Stimulated activated CD4-positive, alpha-beta T cell treated with anti-CD3 and anti-CD28 coated beads, Interleukin-12 subunit alpha, Interleukin-12 subunit beta, amount 100 ng/mL, for 48 hours (primary cell): ENCODE results near the gene TPO.
"Not testable (repeated sequence)": the region's sequence is repeated elsewhere in the genome, so short reads cannot be mapped to it uniquely, and the experiment has no call there.

Source experiments
- DNase-seq, 3 donors: peaks; one replicate each; pipeline ENCODE4 v3.0.0-alpha.2; 2020; ENCODE audit warnings: low read depth in 2 of 3, low spot score in 1 of 3

The TPO gene

DNA sequence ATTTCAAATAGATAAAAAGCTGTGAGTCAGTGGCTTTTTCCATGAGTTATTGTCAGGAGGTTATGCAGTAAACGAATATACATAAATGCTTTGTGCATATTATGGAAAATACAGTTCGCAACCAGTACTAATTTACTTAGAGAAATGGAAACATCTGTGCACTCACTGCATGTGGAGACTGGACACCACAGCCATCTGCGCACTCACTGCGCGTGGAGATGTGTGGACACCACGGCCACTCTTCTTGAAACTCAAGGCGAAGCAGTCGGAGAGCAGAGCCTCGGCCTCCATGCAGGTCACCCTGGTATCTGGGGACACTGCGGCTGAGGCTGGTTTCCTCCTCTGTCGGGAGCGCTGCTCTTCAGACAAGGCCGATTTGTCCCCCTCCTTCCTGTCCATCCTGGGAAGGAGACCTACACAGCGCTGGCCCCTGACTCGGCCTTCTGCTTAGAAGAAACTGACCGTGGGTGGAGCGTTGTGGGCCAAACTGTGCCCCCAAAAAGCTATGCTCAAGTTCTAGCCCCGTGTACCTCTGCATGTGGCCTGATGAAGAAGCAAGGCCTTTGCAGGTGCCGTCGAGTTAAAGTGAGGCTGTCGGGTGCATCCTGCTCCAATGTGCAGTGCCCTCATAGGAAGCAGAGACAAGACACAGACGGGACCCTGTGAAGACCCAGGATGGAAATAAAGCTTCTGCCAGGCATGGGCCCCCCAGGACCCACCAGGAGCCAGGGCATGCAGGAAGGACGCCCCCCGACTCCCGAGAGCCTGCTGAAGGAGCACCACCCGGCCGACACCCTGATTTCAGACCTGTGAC is 88.0 kb downstream of the TPO start:
- no peak for DNase-seq

DNA sequence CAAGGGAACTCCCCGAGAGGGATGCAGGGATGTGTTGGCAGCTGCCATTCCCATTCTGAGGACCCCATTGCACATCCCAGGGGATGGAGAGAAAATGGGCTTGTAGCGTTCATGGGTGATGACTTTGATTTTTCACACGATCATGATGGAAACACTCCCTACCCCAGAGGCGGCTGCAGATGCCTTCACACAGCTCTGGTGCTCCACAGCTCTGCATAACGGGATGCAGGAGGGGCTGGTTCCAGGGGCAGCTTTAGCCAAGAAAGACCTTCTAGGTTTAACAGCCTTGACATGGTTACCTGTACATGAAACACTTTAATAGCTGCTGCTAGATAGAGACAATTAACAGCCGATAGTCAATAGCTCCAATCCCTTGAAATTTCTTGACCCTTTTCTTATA is 88.7 kb downstream of the TPO start:
- no peak for DNase-seq

DNA sequence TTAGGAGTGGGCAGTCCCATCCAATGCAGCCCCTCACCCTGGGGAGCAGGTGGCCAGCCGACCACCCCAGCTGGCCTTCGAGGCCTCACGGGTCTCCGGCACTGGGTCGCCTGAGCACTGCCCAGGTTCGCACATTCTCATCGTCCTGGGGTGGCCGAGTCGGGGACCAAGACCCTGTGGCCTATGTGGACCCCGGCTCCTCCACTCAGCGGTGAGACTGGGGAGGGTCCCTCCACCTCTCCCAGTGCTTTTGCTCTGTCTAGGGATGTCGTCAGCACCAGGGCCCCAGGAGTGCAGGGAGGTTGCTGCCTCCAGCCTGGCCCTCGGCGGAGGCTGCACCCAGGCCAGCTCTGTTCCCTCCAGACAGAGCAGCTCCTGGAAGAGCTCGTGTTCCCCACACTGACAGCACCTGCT is 89.6 kb downstream of the TPO start:
- DNase-seq: no peak

DNA sequence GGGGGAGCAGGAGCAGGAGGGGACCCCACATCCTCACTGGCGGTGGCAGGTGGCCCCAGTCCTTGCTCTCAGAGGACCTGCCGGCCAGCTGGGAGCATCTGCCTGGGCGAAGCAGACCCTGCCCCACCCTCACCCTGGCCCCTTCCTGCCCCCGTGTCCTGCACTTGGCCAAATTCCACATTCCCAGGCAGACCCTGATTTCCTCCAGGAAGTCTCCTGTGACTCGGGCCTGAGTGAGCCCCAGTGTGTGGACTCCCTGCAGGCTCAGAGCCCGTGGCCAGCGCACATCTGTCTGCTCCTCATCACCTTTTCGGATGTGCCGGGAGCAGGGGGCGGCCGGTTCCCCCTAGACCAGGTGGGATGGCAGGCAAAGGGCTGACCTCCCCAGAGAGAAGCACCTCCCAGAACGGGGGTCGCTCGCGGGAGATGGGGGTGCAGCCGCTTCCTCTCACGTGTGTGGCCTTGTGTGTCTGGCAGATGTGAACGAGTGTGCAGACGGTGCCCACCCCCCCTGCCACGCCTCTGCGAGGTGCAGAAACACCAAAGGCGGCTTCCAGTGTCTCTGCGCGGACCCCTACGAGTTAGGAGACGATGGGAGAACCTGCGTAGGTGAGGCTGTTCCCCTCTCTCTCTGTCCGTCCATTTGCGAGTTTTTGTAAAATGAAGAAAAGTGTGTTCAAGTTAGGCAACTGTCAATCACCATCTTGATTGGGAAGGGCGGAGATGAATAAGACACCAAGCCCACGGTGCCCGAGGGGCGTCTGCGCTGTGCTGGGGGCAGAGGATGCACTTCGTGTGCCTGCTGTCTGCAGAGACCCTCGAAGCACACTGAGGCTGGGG is 90.4 kb downstream of the TPO start:
- DNase-seq: no peak

DNA sequence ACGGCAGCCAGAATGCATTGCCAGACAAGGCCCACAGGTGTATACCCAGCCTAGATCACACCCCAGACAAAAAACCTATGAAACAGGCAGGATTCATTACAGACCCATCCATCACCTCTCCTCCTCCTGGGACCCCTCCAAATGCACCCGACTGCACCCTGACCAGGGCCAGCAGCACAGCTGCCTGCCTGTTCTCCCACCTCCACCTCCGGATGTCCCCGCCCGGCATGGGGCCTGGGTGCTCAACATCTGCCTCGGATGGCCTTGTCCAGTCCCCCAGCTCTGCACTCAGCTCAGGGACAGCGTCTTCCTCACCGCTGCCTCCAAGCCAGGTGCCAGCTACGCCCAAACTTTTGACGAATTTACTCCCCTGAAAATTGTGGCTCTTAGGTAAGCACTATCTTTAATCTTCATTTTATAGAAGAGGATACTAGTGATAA is 91.1 kb downstream of the TPO start:
- DNase-seq: no peak

DNA sequence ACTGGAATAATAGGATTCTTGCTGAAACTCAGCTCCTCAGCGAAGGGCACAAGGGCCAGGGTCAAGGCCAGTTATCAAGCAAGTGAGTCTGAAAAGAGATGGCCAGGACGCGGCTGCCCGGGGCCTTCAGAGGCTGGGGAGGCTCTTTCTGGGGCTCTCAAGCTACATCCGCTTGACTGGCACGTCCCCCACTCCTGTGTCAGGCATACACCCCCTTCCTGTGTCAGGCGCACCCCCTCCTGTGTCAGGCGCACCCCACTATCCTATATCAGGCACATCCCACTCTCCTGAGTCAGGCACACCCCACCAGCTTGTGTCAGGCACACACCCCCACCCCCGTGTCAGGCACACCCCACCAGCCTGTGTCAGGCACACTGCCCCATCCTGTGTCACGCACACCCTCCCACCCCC is 91.8 kb downstream of the TPO start:
- no peak for DNase-seq

DNA sequence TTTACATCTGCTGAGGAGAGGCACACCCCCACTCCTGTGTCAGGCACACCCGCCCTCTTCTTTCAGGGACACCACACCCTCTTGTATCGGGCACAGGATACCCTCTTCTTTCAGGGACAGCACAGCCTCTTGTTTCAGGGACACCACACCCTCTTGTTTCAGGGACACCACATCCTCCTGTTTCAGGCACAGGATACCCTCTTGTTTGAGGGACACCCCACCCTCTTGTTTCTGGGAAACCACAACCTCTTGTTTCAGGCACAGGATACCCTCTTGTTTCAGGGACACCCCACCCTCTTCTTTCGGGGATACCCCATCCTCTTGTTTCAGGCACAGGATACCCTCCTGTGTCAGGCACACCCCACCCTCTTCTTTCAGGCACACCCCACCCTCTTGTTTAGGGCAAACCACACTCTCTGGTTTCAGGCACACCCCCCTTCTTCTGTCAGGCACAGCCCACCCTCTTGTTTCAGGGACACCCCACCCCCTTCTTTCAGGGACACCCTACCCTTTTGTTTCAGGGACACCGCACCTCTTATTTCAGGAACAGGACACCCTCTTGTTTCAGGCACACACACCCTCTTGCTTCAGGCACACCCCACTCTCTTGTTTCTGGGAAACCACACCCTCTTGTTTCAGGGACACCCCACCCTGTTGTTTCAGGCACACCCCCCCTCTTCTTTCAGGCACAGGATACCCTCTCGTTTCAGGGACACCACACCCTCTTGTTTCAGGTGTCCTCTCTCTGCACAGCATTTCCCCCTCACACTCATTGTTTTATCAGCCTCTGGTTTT is 96.2 kb downstream of the TPO start:
- DNase-seq: no peak

DNA sequence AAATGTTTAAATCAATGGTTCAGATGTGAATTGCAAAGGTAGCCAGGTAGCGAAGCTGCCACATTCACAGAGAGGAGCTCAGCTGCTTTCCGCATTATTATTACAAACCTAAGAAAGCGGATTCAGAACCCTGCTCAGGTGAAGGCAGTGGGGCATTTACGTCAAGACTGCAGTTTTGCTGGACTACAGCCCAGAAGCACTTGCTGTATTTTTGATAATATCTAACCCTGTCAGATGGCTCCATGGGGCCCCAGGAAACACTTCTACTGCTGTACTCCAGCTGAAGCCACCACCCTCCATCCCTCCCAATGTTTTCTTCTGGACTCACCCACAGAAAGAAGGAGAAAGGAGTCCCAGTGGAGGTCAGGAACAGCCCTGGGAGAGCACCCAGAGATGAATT is 96.9 kb downstream of the TPO start:
- no peak for DNase-seq

DNA sequence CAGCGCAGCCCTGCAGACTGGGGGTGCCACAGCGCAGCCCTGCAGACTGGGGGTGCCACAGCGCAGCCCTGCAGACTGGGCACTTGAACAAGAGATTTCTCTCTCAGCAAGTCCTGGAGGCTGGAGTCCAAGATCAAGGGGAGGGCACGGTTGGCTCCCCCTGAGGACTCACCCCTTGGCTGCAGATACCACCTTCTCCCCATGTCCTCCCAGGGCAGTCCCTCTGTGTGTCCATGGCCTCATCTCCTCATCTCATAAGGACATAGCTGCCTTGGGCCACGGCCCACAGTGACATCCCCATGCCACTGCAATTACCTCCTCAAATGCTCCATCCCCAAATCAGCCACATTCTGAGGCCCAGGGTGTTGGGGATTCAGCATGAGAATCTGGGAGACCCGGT is 98.2 kb downstream of the TPO start:
- no peak for DNase-seq

DNA sequence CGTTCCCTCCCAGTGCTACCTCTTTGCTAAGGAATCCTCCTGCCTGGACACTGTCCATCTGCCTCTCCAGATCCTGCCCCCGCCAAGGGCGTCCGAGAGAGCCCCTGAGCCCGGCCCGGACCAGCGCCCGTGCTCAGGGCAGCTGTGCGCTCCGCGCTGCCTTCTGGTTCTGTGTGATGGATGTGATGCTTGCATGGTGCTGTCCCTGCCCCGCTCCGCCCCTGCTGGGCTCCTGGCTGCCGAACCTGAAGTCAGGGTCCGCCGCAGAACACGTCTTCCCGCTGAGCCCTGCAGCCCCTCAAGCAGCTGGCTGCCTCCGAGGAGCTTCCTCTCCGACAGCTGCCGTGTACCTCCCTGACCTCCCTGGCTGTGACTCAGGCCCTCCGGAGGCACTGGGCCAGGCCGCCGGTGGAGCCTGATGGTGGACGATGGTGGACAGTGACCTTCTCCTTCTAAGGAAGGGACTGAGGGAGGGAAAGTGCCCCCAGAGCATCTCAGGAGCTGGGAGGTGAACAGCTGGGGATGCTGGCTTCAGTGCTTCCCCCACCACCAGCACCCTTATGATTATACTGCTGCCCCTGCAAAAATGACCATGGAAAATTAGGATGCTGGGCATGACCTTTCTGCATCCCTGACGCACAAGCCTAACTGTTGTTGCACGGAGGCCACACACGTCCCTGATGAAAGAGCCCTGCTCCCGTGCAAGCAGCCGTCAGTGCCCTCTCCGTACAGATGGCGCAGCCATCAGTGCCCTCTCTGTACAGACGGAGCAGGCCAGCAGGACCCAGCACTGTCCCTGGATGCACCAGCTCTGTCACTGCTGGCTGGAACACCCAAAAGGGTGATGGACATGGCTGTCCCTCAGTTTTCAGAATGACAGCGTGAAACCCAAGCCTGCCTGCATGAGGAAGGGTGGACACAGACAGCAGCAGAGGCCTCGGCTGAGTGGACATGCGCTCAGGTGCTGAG is 99.3 kb downstream of the TPO start:
- no peak for DNase-seq

DNA sequence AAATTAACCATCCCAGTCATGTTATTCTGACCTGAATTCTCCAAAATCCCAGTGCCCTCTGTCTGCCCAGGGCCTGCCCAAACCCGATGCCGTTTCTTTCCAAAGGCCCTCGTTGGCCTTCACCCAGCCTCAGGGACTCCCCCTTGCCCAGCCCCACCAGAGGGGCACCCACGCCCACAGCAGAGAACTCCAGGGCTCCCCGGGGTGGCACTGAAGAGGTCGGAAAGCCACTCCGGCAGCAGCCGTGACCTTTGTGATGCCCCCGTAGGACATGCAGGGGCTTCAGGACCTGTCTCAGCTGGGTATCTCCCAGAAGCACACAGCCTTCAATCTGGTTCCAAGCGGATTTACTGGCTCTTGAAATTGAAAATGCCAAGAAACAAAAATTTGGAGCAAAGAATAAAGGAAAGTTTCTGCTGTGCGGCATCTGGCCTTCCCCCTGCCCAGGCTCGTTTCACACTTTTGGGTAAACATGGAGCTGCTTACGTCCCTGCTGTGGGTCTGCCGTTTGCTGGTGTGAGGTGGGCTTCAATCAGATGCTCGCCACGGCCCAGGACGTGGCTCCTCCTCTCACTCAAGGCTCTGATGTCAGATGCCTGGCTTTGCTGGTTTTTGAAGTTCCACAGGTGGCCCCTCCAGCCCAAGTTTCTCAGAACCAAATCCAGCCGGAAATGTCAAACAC is 101.3 kb downstream of the TPO start:
- no peak for DNase-seq

DNA sequence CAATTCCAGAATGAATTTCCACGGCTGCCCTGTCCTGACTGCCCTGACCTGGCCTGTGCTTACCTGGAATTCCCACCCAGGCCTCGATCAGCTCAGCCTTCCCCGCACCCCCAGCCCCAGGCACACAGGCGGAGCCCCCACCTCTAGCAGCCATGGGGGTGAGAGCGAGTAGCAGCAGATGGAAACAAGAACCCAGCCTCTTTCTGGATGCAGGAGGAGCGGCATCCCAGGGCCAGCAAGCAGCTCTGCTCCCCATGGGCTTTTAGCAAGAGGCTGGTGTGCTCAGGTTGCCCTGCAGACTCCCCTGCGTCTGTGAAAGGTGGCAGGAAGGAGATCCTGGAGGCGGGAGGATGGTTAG is 101.8 kb downstream of the TPO start:
- no peak for DNase-seq

DNA sequence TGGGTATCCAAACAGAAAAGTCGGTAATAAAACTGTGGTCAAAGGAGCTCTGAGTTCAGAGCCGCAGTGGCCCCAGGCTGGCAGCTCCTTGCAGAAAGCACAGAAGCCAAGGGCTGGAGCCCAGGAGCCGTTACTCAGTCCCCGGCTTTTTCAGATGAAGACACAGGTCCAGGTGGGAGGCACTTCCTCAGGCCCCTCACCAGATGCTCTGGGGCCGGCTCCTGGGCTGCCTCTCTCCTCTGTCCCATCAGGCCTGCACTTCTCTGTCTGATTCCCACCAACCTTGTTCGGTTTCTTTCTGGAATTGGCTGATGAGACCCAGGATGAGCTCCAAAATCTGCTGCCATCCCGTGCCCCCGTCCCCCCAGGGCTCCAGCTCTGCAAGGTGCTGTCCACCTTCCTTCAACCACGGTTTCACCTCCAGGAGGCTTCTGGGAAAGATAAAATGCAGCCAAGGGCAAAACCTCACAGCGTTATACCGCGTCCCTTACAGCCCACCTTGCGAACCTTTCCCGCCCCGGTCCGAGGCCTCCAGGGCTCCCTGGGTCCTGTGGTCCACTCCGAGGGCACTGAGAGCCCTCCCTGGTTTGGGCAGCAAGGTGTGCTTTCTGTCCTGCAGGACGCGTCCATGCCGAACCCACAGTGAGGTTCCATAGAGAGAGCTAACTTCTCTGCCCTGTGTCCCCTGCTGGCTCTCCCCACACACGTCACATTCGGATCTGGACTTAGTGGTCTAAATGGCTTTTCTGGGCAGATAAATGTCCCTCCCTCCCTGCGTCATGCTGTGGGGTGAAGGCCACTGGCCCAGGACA is 102.9 kb downstream of the TPO start:
- DNase-seq: no peak

DNA sequence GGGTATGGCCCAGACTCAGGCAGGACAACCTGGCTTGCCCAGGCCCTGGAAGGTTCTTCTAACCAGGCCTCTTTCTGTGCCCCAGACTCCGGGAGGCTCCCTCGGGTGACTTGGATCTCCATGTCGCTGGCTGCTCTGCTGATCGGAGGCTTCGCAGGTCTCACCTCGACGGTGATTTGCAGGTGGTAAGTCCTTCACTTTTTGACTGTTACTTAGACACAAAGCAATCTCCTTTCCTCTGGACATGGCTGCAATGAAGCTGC is 103.5 kb downstream of the TPO start:
- no peak for DNase-seq

DNA sequence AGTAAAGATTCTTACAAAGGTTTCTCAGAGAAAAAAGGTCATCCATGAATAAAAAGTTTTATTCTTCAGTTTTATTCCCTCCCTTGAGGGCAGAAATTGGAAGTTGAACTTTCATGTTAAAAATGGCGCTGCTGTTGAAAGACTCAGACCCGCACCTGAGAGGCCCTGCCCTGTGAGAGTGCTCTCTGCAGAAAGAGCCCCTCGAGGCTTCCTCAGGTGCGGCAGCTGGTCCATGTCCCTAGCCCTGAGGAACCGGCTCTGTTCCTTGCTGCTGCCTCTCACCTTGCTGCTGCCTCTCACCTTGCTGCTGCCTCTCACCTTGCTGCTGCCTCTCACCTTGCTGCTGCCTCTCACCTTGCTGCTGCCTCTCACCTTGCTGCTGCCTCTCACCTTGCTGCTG is 104.0 kb downstream of the TPO start:
- DNase-seq: not testable (repeated sequence)

DNA sequence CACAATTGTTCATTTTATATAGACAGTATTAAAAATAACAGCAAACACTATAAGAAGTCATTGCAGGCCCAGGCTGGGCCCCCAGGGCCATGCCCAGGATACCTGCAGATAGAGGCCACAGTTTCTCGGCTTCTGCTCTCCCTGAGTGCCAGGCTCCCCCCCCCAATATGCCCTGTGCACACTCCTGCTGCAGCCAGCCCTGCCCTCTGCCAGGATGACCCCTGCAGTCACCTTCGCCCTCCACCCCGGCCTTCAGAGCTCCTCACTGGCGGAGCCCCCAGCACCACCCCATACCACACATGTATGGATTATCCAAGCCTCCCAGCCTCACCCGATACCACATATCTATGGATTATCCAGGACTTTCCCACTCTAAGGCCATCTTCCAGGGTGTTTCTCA is 104.5 kb downstream of the TPO start:
- DNase-seq: no peak

DNA sequence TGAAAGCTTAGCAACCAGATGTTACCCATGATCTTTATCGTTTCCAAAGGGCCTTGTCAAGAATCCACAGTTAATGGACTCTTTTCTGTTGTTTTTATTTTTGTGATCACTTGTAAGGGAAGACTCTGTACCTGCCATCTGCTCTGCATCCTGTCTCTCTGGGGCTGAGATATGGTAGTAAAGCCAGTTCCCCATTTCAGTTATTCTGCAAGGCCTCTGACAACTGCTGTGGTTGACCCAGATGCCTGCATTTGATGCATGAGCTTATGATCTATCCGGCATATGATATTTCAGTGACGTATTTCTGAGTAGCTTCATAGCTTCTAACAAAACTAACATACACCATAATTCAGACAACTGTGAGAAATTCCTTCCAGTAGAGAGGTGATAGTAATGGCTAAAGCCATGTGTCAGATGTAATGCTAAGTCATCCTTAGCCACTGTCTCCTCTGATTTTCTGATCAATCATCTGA is 105.1 kb downstream of the TPO start:
- no peak for DNase-seq

DNA sequence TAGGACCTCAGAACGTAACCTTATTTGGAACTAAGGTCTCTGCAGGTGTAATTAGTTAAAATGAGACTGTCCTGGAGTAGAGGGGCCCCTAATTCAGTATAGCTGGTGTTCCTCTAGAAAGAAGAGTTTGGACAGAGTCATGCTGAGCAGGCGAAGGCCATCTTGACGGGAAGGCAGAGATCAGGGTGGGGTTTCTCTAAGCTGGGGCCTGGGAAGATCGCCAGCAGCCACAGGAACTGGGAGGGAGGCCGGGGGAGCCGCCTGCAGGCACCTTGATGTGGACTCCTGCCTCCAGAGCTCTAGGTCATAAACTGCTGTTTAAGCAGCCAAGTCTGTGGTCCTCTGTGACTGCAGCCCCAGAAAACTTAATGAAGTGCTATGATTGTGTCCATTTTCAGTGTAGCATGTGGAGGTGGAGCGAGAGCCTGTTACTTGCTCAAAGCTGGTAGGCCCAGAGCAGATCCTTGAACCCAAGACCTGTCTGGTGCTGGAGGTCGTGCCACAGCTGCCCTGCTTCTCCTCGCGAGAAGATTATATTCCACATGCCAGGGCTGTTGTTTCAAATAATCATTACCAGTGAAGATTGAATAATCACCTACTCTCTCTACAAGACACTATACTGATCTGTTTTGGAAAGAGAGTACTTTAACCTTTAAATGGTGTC is 105.7 kb downstream of the TPO start:
- no peak for DNase-seq
